Stimulated activated CD4-positive, alpha-beta T cell treated with anti-CD3 and anti-CD28 coated beads, Interleukin-2, amount 100 ng/mL, for 4 hours (primary cell): ENCODE data around the gene GPR62.
A peak's percentile ranks its signal among the peaks of the same experiment; 100 is the strongest.
"Not testable (repeated sequence)": the region's sequence is repeated elsewhere in the genome, so short reads cannot be mapped to it uniquely, and the experiment has no call there.

Experiments
- DNase-seq: peaks from one replicate; pipeline ENCODE4 v3.0.0-alpha.2; 2020; ENCODE audit warnings: low read depth

GPR62 gene

DNA sequence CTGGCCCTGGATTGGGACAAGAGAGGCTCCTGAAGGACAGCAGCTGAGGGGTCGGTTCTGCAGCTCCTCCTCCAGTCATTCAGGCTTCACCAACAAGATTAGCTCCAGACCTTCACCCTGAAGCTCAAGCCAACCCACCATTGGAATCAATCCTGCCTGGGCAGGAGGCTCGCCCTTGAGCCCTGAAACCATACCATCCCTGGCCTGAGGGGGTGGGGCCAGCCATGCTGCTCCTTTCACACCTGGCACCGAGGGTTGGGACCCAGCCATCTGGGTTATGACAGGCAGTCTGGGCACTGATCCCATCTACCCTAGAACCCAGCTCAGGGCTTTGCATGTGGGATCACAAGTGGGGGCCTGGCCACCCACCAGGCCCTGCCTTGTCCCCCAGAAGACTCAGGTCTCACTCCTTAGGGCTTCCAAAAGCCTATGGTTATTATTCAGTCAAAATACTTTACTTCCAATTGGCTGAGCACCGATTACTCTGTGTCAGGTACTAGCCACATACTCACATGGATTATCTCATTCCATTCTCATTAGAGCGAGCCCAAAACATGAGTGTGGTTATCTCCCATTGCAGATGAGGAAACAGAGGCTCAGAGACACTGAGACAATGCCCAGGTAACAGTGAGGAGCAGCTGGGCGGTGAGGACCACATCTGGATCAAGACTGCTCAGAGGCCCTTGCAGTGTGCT, 15.6 kb downstream of the GPR62 start:
- DNase-seq = no peak

DNA sequence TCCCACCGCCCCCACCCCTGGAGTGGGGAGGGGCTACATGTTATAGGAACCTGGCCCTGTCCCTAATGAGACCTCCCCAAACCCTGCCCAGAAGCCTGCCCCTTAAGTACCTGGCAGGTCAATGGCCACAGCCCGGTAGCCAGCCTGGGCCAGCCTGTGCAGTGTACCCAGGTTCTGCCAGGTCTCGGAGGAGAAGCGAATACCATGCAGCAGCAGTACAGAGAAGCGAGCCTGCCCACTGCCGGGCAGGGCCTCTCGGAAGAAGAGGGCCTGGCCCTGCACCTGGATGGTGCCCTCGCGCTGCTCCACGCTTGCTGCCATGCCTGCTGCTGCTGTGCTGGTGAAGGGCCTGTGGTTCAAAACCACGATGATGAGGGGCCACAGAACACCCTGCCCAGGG, 16.2 kb downstream of the GPR62 start:
- no peak for DNase-seq

DNA sequence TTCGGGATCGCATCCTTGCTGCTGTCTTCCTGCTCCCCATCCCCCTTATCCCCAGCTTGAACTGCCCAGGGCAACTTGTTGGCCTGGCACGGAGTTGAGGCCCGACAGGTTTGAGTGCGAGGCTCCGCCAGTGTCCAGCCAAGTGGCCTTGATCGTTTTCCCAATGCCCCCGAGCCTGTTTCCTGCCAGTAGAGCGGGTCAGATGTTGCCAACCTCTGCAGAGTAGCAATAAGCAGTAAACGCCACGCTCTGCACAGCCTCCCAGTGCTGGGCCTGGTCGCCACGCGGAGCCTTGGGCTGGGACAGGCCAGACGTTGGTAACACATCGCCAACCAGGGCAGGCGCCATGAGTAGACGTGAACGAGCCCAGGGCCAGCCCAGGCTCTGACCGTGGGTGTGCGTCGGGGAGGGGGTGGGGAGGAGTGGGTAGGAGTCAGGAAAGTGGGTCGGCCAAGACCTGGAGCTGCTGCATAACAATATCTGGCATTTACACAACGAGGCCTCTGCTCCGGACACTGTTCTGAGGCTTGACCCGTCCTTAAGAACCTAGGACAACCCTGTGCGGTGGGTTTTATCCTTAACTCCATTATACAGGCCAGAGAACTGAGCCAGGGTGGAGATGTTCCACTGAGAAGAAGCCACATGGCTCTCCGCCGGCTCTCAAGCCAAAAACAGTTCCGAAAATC, 19.2 kb downstream of the GPR62 start:
- DNase-seq = no peak

DNA sequence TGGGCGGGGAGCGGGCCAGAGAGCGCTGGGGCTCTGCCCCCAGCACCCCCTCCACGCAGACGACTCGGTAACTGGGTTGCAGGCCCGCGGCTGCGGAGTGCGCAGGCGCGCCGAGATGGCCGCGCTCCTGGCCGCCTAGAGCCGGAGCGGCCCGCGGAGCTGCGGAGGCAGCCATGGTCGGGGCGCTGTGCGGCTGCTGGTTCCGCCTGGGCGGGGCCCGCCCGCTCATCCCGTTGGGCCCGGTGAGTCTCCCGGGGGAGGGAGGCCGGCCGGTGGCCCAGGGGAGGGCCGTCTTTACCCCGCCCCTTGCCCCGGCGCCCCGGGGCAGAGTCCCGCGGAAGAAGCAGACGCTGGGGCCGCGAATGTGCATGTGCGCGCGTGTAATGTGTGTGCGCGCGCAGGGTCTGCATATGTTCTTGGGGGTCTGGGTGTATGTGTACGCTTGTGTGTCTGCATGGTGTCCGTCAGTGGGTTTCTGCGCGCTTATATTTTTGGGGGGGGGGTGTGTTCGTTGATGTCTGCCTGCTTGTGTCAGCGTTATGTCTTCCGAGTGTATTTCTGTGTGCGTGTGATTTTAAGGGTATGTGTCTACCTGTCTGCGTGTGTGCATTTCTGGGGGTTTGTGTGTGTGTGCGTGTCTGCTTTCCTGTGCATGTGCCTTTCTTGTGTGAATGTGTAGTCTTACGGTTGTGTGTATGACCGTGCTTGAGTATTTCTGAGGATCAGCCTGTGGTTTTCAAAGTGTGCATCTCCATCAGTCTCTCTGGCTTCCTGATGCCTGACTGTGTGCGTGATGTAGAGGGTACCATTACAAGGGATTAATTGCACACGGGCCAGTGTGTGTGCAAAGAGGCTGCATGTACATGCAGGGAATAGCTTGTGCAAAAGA, 20.0 kb downstream of the GPR62 start, which contains the start of gene ABHD14A:
ABHD14A (plus strand) TSS at position 102 of the 889 bp plus-strand sequence; CDS start at position 174, 72 bp downstream.
- DNase-seq = peak; percentile 49

DNA sequence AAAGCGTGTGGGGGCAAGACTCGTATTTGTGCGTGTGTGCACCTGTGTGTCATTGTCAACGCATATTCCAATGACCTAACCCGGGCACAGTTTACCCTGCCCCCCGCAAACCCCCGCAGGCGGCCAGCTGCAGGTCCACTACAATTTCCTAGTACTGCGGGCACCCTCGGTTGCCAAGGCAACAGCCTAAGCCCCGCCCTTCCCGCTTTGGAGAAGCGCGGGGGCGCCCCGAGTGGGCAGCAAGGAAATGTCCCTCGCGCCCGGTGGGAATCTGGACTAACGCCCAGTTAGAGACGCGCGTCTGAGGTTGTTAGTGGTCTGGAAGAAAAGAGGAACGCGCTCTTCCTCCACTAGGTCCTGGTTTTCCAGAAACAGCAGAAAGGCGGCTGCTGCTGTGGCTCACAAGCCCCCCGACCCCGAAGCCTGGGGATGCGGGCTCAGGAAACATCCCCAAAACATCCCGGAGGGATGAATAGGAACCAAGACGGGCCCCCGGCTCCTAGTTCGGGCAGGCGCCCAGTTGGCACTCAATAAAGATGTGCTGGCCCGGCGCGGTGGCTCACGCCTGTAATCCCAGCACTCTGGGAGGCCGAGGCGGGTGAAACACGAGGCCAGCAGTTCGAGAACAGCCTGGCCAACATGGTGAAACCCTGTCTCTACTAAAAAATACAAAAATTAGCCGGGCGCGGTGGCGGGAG, 20.8 kb downstream of the GPR62 start:
- no peak for DNase-seq

DNA sequence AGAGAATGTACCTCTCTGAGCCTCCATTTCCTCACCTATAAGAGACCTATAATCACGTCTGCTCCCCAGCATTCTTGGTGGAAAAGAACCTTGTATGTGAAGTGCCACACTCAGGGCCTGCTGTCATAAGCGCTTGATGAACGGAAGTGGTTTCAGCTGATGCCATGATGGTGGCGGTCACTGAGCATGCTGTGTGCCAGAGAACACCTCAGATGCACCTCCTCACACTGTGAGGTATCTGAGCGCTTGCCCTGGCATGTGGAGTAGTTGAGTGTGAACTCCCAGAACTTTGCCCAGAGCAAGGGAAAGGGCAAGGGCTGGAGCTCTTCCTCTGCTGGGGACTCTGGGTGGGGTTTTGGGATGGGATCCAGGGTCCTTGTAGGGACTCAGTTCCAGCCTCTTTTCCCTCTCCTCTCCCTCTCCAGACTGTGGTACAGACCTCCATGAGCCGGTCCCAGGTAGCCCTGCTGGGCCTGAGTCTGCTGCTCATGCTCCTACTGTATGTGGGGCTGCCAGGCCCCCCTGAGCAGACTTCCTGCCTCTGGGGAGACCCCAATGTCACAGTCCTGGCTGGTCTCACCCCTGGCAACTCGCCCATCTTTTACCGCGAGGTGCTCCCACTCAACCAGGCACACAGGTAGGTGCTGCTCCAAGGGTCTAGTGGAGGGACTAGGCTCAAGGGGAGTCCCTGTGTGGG, 22.4 kb downstream of the GPR62 start:
- DNase-seq = no peak

DNA sequence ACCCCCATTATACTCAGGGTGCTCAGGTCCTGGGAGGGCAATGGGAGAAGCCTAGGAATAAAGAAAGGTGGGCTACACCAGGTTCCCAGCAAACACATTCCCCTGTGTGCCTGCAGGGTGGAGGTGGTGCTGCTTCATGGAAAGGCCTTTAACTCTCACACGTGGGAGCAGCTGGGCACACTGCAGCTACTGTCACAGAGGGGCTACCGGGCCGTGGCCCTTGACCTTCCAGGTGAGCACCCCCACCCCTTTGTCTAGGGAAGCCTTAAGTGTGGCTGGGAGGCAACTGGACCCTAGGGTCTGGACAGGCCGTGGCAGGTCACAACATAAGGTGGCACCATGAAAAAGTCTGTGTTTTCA, 22.9 kb downstream of the GPR62 start:
- no peak for DNase-seq

DNA sequence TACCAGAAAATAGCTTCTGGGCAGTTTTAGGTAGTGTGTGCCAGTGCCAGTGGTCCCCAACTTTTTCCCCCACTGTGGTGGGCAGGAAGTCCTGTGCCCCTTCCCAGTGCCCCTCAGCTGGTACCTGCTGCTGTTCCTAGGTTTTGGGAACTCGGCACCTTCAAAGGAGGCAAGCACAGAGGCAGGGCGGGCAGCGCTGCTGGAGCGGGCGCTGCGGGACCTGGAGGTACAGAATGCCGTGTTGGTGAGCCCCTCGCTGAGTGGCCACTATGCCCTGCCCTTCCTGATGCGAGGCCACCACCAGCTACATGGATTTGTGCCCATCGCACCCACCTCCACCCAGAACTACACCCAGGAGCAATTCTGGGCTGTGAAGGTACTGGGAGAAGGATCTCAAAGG, 25.1 kb downstream of the GPR62 start:
- DNase-seq = no peak

DNA sequence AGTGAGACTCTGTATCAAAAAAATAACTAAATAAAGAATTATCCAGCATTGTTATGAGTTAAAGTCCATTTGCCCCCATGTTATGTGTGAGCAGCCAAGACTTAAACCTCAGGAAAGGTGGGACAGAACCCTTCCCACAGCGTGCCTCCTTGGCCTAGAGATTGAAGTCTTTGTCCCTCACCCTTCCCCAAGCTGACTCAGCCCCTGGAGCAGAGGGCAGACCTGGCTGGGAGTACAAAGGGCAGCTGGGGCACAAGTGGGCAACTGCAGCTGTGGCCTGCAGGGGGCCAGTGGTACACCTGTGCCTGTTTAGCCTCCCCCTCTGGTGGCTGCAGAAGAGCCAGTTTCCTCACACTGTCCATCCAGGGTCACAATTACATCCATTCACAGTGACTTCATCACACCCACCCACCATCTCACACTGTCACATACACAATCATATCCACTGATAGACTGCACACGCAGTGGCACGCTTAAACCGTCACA, 27.2 kb downstream of the GPR62 start:
- no peak for DNase-seq

DNA sequence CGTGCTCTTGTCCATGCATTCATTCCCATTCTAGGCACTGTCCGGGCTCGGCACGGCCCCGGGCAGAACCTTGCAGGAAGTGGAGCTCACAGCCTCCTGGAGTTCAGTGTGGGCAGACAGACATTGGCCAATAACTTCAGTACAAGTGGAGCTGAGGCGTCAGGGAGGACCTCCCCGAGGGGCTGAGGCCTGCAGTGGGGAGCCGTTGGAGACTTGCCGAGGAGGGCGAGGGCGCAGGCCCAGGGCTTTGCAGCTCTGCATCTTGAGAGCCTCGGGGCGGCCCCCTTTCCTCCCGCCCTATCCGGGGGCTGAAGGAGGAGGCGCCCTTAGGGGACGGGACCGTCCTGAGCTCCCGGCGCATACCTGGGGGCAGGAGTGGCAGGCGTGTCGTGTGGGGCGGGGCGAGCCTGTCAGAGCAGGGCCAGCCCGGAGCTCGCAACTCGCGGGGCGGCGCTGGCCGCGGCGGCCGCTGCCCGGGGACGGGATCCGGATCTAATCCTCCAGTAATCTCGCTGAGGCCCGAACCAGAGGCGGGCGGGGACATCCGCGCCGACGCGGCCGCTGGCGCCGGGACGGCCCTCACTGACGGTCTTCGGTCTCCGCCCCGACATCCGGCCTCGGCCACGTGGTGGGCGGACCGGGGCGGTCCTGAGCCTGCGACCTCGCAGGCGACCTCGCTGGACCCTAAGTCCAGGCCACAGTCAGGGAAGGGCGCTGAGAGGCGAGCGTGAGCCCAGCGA, 27.8 kb downstream of the GPR62 start, which contains the start of gene ACY1:
ACY1 (plus strand) TSS at position 698 of the 740 bp plus-strand sequence. CDS start 530 bp downstream, outside the sequence.
- peak; percentile 56 for DNase-seq

DNA sequence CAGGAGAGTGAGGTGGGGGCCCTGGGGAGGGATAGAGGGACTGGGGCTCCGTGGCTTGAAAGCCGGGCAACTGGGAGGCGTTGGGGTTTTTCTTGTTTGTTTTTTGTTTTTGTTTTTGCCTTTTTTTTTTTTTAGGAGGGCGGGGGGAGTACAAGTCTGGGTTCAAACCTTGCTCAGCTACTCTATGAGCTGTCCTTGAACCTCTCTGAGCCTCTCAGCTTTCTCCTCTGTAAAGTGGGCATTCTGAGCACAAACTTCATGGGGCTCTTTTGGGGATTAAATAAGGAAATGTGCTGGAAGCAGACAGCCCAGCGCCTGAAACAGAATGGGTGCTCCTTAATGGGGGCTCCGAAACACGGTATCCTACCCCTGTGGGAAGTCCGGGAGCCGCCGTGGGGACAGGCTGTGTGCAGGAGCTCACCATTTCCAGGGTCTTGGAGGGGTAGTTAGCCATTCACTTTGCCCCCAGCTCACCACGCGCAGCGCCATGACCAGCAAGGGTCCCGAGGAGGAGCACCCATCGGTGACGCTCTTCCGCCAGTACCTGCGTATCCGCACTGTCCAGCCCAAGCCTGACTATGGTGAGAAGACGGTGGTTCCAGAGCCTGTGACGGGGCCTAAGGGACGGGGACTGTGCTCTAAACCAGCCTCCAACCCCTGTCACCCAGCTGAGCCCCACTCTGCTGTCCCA, 28.5 kb downstream of the GPR62 start:
- DNase-seq = no peak

DNA sequence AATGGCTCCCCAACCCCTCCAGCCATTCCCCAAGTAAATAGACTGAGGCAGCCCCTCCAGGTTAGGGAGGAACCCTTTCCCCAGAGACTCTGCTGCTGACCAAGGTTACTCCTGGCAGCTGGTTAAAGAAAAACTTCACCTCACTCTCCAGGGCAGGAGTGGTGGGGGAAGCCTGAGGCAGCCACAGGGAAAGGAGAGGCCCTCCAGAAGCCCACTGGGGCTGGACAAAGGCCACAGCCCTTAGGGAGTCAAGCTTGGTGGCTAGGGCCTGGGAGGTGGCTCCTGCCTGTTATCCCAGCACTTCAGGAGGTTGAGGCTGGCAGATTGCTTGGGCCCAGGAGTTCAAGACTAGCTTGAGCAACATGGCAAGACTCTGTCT, 29.1 kb downstream of the GPR62 start:
- DNase-seq = no peak

DNA sequence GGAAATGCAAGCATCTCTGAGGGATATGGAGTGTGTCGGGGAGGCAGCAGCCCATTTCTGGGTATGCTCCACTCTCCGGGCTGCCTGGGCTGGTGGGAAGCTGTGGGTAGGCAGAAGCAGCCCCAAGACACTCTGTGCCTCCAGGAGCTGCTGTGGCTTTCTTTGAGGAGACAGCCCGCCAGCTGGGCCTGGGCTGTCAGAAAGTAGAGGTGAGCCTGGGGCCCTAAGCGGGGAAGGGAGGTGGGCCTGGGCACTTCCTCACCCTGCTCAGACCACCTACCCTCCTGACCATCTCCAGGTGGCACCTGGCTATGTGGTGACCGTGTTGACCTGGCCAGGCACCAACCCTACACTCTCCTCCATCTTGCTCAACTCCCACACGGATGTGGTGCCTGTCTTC, 29.9 kb downstream of the GPR62 start:
- DNase-seq = no peak

DNA sequence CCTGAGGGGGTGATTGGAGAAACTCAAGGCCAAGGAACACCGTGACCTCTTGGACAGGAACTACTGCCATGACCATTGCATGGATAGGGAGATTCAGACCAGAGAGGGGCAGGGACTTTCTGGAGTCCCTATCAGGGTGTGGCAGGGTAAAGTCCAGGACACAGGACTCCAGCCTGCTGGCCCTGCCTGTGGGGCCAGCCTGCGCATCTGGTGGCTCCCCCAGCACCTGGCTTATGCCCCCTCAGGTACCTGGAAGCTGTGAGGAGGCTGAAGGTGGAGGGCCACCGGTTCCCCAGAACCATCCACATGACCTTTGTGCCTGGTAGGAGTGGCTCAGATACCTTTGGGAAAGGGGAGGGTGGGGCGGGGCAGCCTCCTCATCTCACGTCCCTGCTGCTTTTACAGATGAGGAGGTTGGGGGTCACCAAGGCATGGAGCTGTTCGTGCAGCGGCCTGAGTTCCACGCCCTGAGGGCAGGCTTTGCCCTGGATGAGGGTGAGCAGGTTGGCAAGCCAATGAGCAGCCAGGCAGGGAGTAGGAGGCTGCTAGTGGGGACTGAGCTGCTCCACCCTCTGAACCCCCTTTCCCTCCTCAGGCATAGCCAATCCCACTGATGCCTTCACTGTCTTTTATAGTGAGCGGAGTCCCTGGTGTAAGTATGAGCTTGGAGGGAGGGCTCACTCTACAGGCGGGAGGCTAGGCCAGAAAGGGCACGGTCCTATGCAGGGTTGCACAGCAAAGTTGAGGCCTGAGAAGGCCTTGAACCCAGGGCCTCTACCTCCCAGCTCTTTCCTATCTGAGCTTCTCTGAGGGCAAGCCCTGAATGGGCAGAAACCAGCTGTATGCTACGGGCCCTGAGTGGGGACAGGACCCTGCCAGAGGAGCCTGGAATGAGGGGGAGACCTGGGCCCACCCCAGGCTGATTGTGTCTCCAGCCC, 31.1 kb downstream of the GPR62 start:
- DNase-seq = no peak

DNA sequence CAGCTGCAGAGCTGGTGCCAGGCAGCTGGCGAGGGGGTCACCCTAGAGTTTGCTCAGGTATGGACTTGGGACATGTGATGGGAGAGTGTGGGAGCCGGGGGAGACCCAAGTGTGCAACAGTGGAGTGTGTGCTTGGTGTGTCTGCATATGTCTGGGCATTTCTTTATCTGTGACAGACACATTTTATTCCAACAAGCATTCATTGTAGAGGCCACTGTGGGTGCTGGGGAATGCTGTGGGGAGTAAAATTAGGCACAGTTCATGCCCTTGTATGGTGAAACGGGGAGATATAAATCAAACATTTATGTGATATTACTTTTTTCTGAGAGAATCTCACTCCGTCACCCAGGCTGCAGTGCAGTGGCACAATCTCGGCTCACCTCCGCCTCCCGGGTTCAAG, 32.4 kb downstream of the GPR62 start:
- DNase-seq = no peak

DNA sequence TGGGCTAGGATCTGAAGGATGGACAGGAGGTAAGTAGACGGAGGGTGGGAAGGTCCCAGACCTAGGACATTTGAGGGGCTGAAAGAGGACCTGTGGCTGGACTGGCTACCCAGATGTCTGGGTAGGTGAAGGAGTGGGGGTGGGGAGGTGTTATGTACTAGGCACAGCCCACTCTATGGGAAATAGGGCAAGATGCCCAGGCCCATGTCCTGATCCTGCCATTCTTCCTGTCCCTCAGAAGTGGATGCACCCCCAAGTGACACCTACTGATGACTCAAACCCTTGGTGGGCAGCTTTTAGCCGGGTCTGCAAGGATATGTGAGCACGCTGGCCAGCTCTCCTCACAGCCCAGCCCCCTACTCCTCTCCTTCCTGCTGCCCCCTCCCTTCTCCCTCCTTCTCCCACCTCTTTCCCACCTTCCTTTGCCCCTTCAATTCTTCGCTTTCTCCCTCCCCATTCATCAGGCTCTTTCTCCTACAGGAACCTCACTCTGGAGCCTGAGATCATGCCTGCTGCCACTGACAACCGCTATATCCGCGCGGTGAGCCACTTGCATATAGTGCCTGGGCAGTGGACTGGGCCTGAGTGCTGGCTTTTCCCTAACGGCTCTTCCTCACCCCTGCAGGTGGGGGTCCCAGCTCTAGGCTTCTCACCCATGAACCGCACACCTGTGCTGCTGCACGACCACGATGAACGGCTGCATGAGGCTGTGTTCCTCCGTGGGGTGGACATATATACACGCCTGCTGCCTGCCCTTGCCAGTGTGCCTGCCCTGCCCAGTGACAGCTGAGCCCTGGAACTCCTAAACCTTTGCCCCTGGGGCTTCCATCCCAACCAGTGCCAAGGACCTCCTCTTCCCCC, 33.3 kb downstream of the GPR62 start:
- no peak for DNase-seq

DNA sequence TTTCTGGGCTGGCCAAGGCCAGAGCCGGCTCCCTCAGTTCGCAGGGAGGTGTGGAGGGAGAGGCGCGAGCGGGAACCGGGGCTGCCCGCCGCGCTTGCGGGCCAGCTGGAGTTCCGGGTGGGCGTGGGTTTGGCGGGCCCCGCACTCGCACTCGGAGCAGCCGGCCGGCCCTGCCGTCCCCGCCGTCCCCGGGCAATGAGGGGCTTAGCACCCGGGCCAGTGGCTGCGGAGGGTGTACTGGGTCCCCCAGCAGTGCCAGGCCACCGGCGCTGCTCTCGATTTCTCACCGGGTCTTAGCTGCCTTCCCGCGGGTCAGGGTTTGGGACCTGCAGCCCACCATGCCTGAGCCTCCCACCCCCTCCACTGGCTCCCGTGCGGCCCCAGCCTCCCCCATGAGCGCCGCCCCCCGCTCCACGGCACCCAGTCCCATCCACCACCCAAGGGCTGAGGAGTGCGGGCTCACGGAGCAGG, 35.4 kb downstream of the GPR62 start:
- DNase-seq = not testable (repeated sequence)
